ENCODE measurements around the gene SOST. TPM values are rescaled to one million over a fixed set of nuclear protein-coding genes. Genes with fewer than 3 reads are reported as not detected.

The SOST gene
- total RNA-seq, 1 experiment from 2014 or later: 0.07 TPM

DNA sequence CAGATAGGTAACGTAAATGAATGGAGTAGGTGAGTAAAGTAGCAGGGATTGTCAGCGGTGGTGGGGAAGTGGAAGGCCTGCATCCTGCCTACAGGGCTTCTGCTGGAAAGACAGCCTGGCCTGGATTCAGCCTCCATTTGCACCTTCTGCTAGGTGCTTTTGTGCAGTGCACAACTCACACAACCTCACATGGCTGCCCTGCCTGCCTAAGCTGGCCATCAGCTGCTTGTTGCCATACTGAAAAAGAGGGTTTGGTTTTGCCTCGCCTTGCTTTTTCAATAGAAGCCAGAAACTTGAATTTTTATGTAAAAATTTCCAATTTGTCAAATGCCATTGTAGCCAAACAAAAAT is 36.3 kb downstream of the SOST start:
- TF ChIP-seq ZNF219 (CRISPR knock-in tag; IDR thresholded peaks at IDR 0.05; ENCODE audit: borderline replicate concordance) (no peak), ZNF423 (CRISPR knock-in tag; IDR thresholded peaks at IDR 0.05) (no peak), OVOL2 (CRISPR knock-in tag; IDR thresholded peaks at IDR 0.05; ENCODE audit: borderline replicate concordance) (no peak), TP53 (CRISPR knock-in tag; IDR thresholded peaks at IDR 0.05) (no peak), ZNF396 (CRISPR knock-in tag; IDR thresholded peaks at IDR 0.05; ENCODE audit: borderline replicate concordance) (no peak)
- TF ChIP-seq, protein P1, sequence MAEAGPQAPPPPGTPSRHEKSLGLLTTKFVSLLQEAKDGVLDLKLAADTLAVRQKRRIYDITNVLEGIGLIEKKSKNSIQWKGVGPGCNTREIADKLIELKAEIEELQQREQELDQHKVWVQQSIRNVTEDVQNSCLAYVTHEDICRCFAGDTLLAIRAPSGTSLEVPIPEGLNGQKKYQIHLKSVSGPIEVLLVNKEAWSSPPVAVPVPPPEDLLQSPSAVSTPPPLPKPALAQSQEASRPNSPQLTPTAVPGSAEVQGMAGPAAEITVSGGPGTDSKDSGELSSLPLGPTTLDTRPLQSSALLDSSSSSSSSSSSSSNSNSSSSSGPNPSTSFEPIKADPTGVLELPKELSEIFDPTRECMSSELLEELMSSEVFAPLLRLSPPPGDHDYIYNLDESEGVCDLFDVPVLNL (CRISPR knock-in tag; IDR thresholded peaks at IDR 0.05; ENCODE audit: borderline replicate concordance, low read depth): no peak
- peaks cover 16% of the 10 kb centered on the region for H3K27me3 Mint-ChIP-seq (ENCODE audit: low read depth)
- no peaks in the 10 kb centered on the region for H3K36me3 Mint-ChIP-seq
- no peaks in the 10 kb centered on the region for H3K9me3 Mint-ChIP-seq
- H3K4me3 Mint-ChIP-seq: no peak overlapping the region
- no peak for DNase-seq (ENCODE audit: low spot score)
- no peak for ATAC-seq
- H3K4me1 Mint-ChIP-seq: peaks cover 33% of the 10 kb centered on the region
- no peak overlapping the region for H3K27ac Mint-ChIP-seq
- ChIA-PET CTCF (interaction anchor here (1.2 to 2.2 kb wide), 3 partner anchors 28 to 38 kb away, joined by 4 to 8 read pairs (median 4); no protein-coding TSS in a partner anchor), POLR2A (no interaction called here)

DNA sequence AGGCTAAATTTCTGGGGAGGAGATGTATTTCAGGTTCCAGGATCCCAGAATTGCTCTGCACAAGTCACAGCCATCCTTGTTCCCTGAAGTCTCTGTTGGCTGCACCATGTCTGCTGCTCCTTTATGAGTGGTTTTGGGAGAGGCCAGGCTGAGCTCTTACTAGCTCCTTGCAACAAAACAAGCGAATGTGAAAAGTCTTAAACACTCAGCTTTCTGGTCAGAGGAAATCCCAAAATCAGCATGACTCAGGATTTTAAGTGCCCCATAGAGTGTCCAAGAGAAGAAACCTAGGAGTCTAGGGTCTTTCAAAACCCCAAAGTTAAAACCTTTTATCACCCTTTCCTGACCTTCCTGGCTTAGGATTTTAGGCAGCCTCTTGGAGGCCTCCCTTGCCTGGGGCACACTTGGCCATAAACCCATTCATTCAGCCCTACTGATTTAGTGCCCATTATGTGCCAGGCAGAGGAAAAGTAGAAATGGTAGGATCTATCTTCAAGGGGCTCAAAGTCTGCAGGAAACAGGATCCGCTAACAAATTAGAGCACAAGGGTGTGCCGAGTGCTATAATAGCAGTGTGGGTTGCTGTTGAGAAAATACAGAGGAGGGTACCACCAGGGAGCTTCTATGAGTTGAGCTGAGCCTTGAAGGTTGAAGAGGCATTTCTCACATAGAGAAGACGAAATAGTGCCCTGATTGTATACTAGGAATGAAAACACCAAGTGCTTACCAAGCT is 36.9 kb downstream of the SOST start:
- ATAC-seq: no peak
- peak overlapping the region; percentile 71; the same call in 1 of the 2 replicates for H3K27ac Mint-ChIP-seq
- CTCF ChIA-PET: interaction anchor here (0.7 to 2.2 kb wide), 3 partner anchors 27 to 316 kb away, joined by 4 to 8 read pairs (median 5); no protein-coding TSS in a partner anchor
- H3K9me3 Mint-ChIP-seq: no peaks in the 10 kb centered on the region
- TF ChIP-seq FOXP1 (CRISPR knock-in tag; IDR thresholded peaks at IDR 0.05; ENCODE audit: borderline replicate concordance) (no peak), TEAD1 (CRISPR knock-in tag; IDR thresholded peaks at IDR 0.05) (no peak), ETV6 (CRISPR knock-in tag; IDR thresholded peaks at IDR 0.05) (no peak), NR3C1 (CRISPR knock-in tag; conservative IDR thresholded peaks at IDR 0.05; ENCODE audit: low read depth) (no peak), FOXJ3 (CRISPR knock-in tag; IDR thresholded peaks at IDR 0.05; ENCODE audit: borderline replicate concordance) (no peak), SMAD3 (CRISPR knock-in tag; IDR thresholded peaks at IDR 0.05; ENCODE audit: borderline replicate concordance) (no peak), RORB (CRISPR knock-in tag; IDR thresholded peaks at IDR 0.05) (no peak), CBFB (CRISPR knock-in tag; IDR thresholded peaks at IDR 0.05; ENCODE audit: low read depth) (no peak), ZNF263 (CRISPR knock-in tag; IDR thresholded peaks at IDR 0.05; ENCODE audit: low read depth) (no peak), NFATC4 (CRISPR knock-in tag; IDR thresholded peaks at IDR 0.05) (no peak), CREM (CRISPR knock-in tag; IDR thresholded peaks at IDR 0.05) (no peak), OVOL2 (CRISPR knock-in tag; IDR thresholded peaks at IDR 0.05; ENCODE audit: borderline replicate concordance) (no peak), KAT7 (CRISPR knock-in tag; IDR thresholded peaks at IDR 0.05; ENCODE audit: borderline replicate concordance) (no peak), TCF7 (CRISPR knock-in tag; IDR thresholded peaks at IDR 0.05; ENCODE audit: low read depth) (no peak)
- TF ChIP-seq, protein P2, sequence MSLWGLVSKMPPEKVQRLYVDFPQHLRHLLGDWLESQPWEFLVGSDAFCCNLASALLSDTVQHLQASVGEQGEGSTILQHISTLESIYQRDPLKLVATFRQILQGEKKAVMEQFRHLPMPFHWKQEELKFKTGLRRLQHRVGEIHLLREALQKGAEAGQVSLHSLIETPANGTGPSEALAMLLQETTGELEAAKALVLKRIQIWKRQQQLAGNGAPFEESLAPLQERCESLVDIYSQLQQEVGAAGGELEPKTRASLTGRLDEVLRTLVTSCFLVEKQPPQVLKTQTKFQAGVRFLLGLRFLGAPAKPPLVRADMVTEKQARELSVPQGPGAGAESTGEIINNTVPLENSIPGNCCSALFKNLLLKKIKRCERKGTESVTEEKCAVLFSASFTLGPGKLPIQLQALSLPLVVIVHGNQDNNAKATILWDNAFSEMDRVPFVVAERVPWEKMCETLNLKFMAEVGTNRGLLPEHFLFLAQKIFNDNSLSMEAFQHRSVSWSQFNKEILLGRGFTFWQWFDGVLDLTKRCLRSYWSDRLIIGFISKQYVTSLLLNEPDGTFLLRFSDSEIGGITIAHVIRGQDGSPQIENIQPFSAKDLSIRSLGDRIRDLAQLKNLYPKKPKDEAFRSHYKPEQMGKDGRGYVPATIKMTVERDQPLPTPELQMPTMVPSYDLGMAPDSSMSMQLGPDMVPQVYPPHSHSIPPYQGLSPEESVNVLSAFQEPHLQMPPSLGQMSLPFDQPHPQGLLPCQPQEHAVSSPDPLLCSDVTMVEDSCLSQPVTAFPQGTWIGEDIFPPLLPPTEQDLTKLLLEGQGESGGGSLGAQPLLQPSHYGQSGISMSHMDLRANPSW (CRISPR knock-in tag; conservative IDR thresholded peaks at IDR 0.05; ENCODE audit: low read depth): no peak
- TF ChIP-seq, protein P3, sequence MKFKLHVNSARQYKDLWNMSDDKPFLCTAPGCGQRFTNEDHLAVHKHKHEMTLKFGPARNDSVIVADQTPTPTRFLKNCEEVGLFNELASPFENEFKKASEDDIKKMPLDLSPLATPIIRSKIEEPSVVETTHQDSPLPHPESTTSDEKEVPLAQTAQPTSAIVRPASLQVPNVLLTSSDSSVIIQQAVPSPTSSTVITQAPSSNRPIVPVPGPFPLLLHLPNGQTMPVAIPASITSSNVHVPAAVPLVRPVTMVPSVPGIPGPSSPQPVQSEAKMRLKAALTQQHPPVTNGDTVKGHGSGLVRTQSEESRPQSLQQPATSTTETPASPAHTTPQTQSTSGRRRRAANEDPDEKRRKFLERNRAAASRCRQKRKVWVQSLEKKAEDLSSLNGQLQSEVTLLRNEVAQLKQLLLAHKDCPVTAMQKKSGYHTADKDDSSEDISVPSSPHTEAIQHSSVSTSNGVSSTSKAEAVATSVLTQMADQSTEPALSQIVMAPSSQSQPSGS (CRISPR knock-in tag; IDR thresholded peaks at IDR 0.05; ENCODE audit: borderline replicate concordance, low read depth): no peak
- TF ChIP-seq, protein P4, sequence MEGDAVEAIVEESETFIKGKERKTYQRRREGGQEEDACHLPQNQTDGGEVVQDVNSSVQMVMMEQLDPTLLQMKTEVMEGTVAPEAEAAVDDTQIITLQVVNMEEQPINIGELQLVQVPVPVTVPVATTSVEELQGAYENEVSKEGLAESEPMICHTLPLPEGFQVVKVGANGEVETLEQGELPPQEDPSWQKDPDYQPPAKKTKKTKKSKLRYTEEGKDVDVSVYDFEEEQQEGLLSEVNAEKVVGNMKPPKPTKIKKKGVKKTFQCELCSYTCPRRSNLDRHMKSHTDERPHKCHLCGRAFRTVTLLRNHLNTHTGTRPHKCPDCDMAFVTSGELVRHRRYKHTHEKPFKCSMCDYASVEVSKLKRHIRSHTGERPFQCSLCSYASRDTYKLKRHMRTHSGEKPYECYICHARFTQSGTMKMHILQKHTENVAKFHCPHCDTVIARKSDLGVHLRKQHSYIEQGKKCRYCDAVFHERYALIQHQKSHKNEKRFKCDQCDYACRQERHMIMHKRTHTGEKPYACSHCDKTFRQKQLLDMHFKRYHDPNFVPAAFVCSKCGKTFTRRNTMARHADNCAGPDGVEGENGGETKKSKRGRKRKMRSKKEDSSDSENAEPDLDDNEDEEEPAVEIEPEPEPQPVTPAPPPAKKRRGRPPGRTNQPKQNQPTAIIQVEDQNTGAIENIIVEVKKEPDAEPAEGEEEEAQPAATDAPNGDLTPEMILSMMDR (IDR thresholded peaks at IDR 0.05): no peak
- TF ChIP-seq, protein P5, sequence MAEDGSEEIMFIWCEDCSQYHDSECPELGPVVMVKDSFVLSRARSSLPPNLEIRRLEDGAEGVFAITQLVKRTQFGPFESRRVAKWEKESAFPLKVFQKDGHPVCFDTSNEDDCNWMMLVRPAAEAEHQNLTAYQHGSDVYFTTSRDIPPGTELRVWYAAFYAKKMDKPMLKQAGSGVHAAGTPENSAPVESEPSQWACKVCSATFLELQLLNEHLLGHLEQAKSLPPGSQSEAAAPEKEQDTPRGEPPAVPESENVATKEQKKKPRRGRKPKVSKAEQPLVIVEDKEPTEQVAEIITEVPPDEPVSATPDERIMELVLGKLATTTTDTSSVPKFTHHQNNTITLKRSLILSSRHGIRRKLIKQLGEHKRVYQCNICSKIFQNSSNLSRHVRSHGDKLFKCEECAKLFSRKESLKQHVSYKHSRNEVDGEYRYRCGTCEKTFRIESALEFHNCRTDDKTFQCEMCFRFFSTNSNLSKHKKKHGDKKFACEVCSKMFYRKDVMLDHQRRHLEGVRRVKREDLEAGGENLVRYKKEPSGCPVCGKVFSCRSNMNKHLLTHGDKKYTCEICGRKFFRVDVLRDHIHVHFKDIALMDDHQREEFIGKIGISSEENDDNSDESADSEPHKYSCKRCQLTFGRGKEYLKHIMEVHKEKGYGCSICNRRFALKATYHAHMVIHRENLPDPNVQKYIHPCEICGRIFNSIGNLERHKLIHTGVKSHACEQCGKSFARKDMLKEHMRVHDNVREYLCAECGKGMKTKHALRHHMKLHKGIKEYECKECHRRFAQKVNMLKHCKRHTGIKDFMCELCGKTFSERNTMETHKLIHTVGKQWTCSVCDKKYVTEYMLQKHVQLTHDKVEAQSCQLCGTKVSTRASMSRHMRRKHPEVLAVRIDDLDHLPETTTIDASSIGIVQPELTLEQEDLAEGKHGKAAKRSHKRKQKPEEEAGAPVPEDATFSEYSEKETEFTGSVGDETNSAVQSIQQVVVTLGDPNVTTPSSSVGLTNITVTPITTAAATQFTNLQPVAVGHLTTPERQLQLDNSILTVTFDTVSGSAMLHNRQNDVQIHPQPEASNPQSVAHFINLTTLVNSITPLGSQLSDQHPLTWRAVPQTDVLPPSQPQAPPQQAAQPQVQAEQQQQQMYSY (CRISPR knock-in tag; IDR thresholded peaks at IDR 0.05): no peak
- peaks cover 19% of the 10 kb centered on the region for H3K27me3 Mint-ChIP-seq (ENCODE audit: low read depth)
- H3K36me3 Mint-ChIP-seq: no peaks in the 10 kb centered on the region
- no peak for DNase-seq (ENCODE audit: low spot score)
- POLR2A ChIA-PET: interaction anchor here (0.7 kb wide), 1 partner anchor 21 kb away, joined by 3 read pairs; no protein-coding TSS in a partner anchor
- peaks cover 33% of the 10 kb centered on the region for H3K4me1 Mint-ChIP-seq
- peak overlapping the region; percentile 81 for H3K4me3 Mint-ChIP-seq

All from WTC11 (cell line).